Activated gamma-delta T cell (primary cell): ENCODE data around the gene RNFT2.

Experiments
- DNase-seq: peaks from one replicate; lab custom pipeline; 2025; lab: John Stamatoyannopoulos, UW
- total RNA-seq, 2 donors: gene quantifications; one replicate each; lab custom pipeline; 2026; lab: John Stamatoyannopoulos, UW

Gene RNFT2
- total RNA-seq: 3.4 to 5.7 reads per million in 2 donors

- DNase-seq: peak; percentile 96
Measured at GRCh38 chr12:116737774-116738657, at the start of gene RNFT2, which contains the start of gene SPRING1. TSS of gene RNFT2 (plus strand) at chr12:116738315. CDS start at chr12:116740498, 2,183 bp downstream. TSS of gene SPRING1 (minus strand) at chr12:116738069. CDS start at chr12:116737900, 169 bp downstream.

- no peak for DNase-seq
Measured at GRCh38 chr12:116689521-116689920, 48.6 kb upstream of the RNFT2 start.

- no peak for DNase-seq
Measured at GRCh38 chr12:116689979-116690744, 48.0 kb upstream of the RNFT2 start.

GRCh38 chr12:116691205-116691604, 46.9 kb upstream of the RNFT2 start:
- DNase-seq: no peak

GRCh38 chr12:116691636-116692035, 46.5 kb upstream of the RNFT2 start:
- DNase-seq: no peak

GRCh38 chr12:116692605-116693004, 45.5 kb upstream of the RNFT2 start:
- no peak for DNase-seq

GRCh38 chr12:116693286-116694227, 44.6 kb upstream of the RNFT2 start:
- DNase-seq: no peak

GRCh38 chr12:116694653-116695463, 43.3 kb upstream of the RNFT2 start:
- no peak for DNase-seq

- DNase-seq: no peak
Measured at GRCh38 chr12:116695464-116695725, 42.7 kb upstream of the RNFT2 start.

- no peak for DNase-seq
Measured at GRCh38 chr12:116697305-116697704, 40.8 kb upstream of the RNFT2 start.

- DNase-seq: no peak
Measured at GRCh38 chr12:116697716-116698115, 40.4 kb upstream of the RNFT2 start.

GRCh38 chr12:116698116-116698515, 40.0 kb upstream of the RNFT2 start:
- DNase-seq: no peak

- DNase-seq: no peak
Measured at GRCh38 chr12:116698554-116699075, 39.5 kb upstream of the RNFT2 start.

- no peak for DNase-seq
Measured at GRCh38 chr12:116700066-116700465, 38.0 kb upstream of the RNFT2 start.

GRCh38 chr12:116701432-116701831, 36.7 kb upstream of the RNFT2 start:
- no peak for DNase-seq

- DNase-seq: no peak
Measured at GRCh38 chr12:116703214-116703795, 34.8 kb upstream of the RNFT2 start.

- no peak for DNase-seq
Measured at GRCh38 chr12:116707751-116708150, 30.4 kb upstream of the RNFT2 start.

GRCh38 chr12:116708826-116709756, 29.0 kb upstream of the RNFT2 start:
- no peak for DNase-seq

- no peak for DNase-seq
Measured at GRCh38 chr12:116709768-116710167, 28.3 kb upstream of the RNFT2 start.
